RWPE2 (cell line): ENCODE data around the gene EGR2.

Experiments
- ATAC-seq: fragments of 200-7000 bp; cut with Tn5 transposase; 3 replicates; pipeline ENCODE4 v1.9.1; 2021; ENCODE audit warnings: low read depth
- DNase-seq: peaks from one replicate; pipeline ENCODE4 v3.0.0-alpha.2; 2020; ENCODE audit warnings: low spot score
- H3K27ac ChIP-seq: fragments of 450-650 bp; 2 replicates; pipeline ENCODE4 v1.5.1; 2017; ENCODE audit warnings: mild to moderate bottlenecking; ENCODE audit not compliant: poor library complexity, severe bottlenecking
- H3K27me3 ChIP-seq: fragments of 250-450 bp; sonication (Bioruptor Pico); 2 replicates; pipeline ENCODE4 v1.5.1; 2021; ENCODE audit warnings: mild to moderate bottlenecking, moderate library complexity; ENCODE audit not compliant: insufficient read depth, poor library complexity, severe bottlenecking
- H3K36me3 ChIP-seq: fragments of 250-450 bp; sonication (Bioruptor Pico); 2 replicates; pipeline ENCODE4 v1.5.1; 2020; ENCODE audit warnings: low read depth, mild to moderate bottlenecking, moderate library complexity
- H3K4me1 ChIP-seq: fragments of 250-450 bp; sonication (Bioruptor Pico); 2 replicates; pipeline ENCODE4 v1.5.1; 2021; ENCODE audit warnings: mild to moderate bottlenecking, moderate library complexity; ENCODE audit not compliant: insufficient read depth, poor library complexity, severe bottlenecking
- H3K4me3 ChIP-seq: fragments of 250-450 bp; sonication (Bioruptor Pico); 2 replicates; pipeline ENCODE4 v1.5.1; 2021; ENCODE audit warnings: mild to moderate bottlenecking, moderate library complexity; ENCODE audit not compliant: severe bottlenecking
- H3K9me3 ChIP-seq: fragments of 250-450 bp; sonication (Bioruptor Pico); 2 replicates; pipeline ENCODE4 v1.5.1; 2021; ENCODE audit warnings: mild to moderate bottlenecking, moderate library complexity; ENCODE audit not compliant: severe bottlenecking
- CTCF ChIP-seq: fragments of 450-650 bp; IDR thresholded peaks from one replicate; pipeline ENCODE4 v1.5.1; 2017; ENCODE audit warnings: mild to moderate bottlenecking, moderate library complexity; ENCODE audit not compliant: poor library complexity, severe bottlenecking

EGR2 gene

GRCh38 chr10:62856021-62856420 is 39.9 kb upstream of the EGR2 start:
- no peak for TF ChIP-seq CTCF
- no peaks in the 10 kb centered on the region for H3K9me3 ChIP-seq
- no peak overlapping the region for H3K4me3 ChIP-seq
- peaks cover 5% of the 10 kb centered on the region for H3K27me3 ChIP-seq
- H3K4me1 ChIP-seq, result no peaks in the 10 kb centered on the region
- DNase-seq (no peak), ATAC-seq (no peak)
- H3K27ac ChIP-seq, result no peak overlapping the region
- H3K36me3 ChIP-seq, result no peaks in the 10 kb centered on the region

- TF ChIP-seq CTCF, result no peak
- ATAC-seq, result no peak
- Histone ChIP-seq H3K27me3 (peaks cover 5% of the 10 kb centered on the region), H3K4me1 (no peaks in the 10 kb centered on the region), H3K4me3 (no peak overlapping the region), H3K36me3 (no peaks in the 10 kb centered on the region), H3K9me3 (no peaks in the 10 kb centered on the region), H3K27ac (no peak overlapping the region)
- no peak for DNase-seq
These were observed 37.5 kb upstream of the EGR2 start for GRCh38 chr10:62853710-62854109.

- Histone ChIP-seq H3K27ac (no peak overlapping the region), H3K27me3 (peaks cover 5% of the 10 kb centered on the region), H3K9me3 (no peaks in the 10 kb centered on the region), H3K4me1 (no peaks in the 10 kb centered on the region), H3K4me3 (no peak overlapping the region), H3K36me3 (no peaks in the 10 kb centered on the region)
- no peak for ATAC-seq
- DNase-seq, result no peak
- TF ChIP-seq CTCF, result no peak
These were observed 37.0 kb upstream of the EGR2 start for GRCh38 chr10:62852961-62853702.

- no peaks in the 10 kb centered on the region for H3K4me1 ChIP-seq
- no peak for TF ChIP-seq CTCF
- H3K27me3 ChIP-seq, result no peaks in the 10 kb centered on the region
- no peaks in the 10 kb centered on the region for H3K9me3 ChIP-seq
- DNase-seq (no peak), ATAC-seq (no peak)
- H3K4me3 ChIP-seq, result no peak overlapping the region
- H3K36me3 ChIP-seq, result no peaks in the 10 kb centered on the region
- no peak overlapping the region for H3K27ac ChIP-seq
These were observed 35.3 kb upstream of the EGR2 start for GRCh38 chr10:62851442-62851841.

GRCh38 chr10:62850646-62851045 is 34.5 kb upstream of the EGR2 start:
- no peak overlapping the region for H3K27ac ChIP-seq
- no peak overlapping the region for H3K4me3 ChIP-seq
- H3K4me1 ChIP-seq, result no peaks in the 10 kb centered on the region
- TF ChIP-seq CTCF, result no peak
- no peaks in the 10 kb centered on the region for H3K9me3 ChIP-seq
- no peaks in the 10 kb centered on the region for H3K36me3 ChIP-seq
- no peaks in the 10 kb centered on the region for H3K27me3 ChIP-seq
- no peak for ATAC-seq
- DNase-seq, result no peak
